Eye (tissue), 1 donor: ENCODE results near the gene MIEN1.
"Not testable (repeated sequence)": the region's sequence is repeated elsewhere in the genome, so short reads cannot be mapped to it uniquely, and the experiment has no call there.

Source experiments
- DNase-seq: peaks from one replicate; pipeline ENCODE4 v3.0.0-alpha.2; 2015

Gene MIEN1, protein sequence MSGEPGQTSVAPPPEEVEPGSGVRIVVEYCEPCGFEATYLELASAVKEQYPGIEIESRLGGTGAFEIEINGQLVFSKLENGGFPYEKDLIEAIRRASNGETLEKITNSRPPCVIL

DNA sequence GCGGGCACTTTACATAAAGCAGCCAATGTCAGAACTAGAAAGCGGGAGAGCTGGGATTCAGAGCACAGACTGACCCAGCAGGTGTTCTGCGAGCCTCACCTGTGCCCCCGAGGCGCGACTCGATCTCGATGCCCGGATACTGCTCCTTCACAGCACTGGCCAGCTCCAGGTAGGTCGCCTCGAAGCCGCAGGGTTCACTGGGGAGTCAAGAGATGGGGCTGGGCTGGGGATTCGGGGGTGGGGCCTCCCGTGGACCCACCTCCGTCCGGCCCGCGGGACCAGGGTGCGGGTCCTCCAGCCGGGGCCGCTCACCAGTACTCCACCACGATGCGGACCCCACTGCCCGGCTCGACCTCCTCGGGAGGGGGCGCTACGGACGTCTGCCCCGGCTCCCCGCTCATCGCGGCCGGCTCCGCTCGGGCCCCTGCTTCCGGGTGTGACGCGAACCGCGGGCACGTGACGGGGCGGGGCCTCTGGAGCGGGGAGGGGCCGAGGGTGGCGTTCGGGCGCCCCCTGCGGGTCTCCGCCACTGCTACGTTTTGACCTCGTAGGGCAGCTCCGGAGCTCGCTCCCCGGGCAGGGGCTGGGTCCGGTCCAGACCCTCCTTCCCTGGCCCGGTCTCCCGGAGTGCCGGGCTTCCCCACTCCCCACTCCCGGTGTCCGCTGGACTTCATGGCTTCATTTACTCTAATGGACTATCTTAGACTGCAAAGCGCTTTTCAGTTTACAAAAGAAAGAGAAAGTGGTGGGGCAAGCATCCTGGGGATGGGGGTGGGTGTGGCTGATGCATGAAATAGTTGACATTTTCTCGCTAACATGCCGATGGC is at the start of gene MIEN1:
Gene MIEN1, minus strand, starts transcription at position 438 of the 827 bp plus-strand sequence. Its CDS starts 37 bp downstream, at position 401.
- peak; percentile 96 for DNase-seq

DNA sequence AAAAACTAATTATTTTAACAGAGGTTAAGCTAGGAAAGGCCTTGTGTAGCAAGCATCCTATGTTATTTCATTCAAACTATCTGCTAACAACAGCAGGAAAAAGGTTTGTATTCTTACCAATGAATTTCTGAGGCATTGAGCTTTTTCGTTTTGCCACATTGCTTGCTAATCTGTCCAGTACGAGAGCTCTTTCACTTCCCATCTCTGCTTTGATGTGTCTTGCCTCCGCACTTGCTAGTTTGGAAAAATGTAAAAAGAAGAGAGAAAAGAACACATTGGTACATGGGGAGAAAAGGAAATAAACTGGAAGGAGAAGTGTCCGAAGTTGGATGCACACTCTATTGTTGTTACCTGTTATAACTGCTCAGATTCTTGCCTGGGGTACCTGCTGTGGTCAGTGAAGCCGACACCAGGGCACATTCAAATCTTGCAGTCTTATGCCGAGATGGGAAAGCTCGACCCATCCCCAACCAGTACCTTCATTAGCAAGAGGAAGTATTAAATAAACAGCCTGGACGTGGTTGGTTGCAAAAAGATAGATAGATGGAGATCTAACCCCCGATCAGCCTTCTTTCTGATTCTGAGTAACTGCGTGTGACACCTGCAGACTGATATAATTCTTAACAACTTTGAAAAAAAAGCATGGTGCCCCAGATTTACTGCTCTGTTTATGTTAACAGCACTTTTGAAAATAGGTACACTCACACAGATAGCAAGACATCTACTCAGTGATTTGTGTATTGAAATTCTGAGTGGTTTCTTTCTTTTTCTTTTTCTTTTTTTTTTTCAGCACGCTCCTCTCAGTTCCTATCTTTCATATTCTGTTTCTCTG is 47.4 kb upstream of the MIEN1 start:
- DNase-seq, result no peak

DNA sequence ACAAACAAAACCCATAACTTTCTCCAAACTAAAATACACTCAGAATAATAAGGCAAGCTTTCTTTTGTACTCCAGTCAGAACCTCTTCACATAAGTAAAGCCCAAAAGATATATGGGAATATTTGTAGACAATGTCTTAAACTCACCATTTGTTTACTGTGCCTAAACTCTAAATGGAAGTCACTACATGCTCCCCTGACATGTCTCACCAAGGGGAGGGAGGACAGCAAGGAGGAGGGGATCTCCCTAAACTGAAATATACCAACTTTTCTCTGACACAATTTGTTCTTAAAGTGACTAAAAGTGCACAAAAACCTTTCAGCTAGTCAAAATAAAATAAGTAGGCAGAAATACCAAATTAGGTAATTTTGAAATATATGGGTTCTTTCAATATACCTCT is 45.9 kb upstream of the MIEN1 start:
- DNase-seq, result no peak

DNA sequence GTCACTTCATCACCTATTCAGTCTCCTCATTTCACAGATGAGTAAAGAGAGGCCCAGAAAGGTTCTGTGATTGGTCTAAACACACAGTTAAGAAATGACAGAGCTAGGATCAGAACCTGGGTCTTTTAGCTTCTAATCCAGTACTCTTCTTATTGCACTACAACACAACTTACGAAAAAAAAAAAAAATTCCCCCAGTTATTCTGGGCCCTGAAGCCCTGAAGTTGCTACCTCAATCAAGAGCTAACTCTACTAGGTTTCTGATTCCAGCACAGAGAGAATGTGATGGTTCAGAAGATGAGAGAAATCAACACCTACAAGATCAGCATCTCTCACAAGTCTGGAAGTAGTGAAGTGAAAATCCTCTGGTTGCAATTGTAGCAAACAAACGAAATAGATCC is 44.7 kb upstream of the MIEN1 start:
- DNase-seq, result no peak

DNA sequence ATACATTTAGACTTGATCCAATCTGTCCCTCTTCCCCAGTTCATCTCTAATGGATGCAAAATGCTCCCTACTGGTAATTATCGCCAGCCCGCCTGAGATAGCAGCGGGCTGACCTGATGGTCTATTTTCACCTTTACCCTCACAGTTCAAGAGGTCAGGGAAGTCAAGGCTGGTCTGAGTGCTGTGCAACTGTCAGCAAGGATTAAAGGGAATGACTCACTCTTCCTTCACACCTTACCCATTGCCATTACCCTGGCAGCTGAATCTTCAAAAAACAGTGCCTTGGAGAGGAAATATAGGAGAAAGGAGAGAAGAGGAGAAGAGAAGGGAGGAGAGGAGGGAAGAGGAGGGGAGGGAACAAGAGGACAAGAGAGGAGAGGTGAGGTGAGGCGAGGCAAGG is 43.7 kb upstream of the MIEN1 start:
- no peak for DNase-seq

DNA sequence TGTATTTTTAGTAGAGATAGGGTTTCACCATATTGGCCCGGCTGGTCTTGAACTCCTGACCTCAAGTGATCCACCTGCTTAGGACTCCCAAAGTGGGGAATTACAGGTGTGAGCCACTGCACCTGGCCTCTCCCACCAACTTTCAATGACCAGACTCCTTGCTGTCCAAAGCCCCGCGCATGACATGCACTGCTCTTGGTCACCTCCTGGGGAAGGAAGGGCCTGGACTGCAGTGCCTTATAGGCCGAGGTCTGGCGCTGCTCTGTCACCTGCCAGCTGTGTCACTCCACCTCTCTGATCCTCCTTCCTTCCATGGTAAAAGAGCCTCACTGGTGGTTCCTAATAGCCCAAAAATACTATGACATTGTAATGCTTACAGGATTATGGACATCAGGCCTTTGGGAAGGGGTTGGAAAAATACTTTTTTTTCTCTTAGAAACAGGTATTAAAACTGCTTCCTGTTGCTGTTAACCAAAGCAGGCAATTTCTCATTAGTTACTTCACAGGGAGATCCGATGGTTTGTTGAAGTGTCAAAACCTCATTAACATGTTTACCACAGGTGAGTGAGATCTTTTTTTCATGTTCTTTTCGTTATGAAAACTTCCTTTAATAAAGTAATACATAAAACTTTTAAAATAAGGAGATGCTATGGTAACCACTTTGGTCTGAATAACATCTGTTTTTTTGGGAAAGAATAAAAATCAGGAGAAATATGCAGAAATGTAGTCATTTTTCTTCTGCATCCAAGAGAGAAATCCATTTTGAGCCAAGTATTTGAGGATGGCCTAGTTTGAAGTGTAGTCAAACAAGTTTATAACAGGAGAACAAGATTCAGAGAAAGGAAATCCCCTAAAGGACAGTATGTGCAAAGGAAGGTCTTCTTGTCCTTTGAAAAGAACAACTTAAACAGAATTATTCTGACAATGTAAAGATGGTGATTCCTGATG is 42.9 kb upstream of the MIEN1 start:
- no peak for DNase-seq

DNA sequence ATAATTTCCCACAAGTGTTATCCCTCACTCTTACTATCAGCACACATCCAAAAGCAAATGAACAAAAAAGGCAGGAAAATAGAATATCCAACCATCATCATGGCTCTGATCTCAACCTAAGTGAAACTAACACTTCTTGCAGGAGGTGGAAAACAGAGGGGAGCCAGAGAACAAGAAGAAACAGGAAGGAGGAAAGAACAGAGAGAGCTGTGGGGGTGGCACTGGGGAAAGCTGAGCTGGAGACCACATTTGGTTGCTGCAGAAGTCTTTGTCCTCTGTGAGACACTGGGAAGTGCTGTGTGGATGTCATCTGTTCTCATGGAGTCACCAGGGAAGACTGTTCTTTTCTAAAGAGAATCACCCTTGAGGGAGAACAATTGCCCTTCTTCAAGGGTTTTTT is 42.1 kb upstream of the MIEN1 start:
- no peak for DNase-seq

DNA sequence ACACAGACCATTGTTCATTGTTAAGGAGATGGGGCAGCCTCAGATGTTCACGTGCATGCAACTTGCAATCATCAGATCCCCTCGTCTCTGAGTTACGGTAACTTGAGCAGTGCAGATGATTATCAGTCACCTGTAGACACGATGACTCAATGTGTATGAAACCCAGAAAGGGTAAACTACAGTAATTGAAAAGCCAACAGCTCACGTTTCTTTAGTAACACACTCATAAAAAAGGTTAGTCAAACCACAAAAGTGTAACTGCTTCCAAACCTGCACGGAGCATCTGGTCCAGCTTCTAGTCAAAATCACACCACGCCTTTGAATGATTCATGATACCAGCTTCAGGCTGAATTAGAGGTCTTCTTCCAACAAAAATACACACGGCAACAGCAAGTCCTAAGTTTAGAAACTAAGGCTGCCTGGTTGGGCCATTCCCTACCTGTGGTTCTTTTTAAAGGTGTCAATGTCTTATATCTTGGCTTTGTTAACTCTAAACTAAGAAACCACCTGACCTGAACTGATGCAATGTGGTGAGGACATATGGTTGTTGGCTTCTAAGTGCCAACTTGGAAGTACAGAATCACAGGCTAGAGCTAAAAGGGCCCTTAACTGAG is 39.7 kb upstream of the MIEN1 start:
- no peak for DNase-seq

DNA sequence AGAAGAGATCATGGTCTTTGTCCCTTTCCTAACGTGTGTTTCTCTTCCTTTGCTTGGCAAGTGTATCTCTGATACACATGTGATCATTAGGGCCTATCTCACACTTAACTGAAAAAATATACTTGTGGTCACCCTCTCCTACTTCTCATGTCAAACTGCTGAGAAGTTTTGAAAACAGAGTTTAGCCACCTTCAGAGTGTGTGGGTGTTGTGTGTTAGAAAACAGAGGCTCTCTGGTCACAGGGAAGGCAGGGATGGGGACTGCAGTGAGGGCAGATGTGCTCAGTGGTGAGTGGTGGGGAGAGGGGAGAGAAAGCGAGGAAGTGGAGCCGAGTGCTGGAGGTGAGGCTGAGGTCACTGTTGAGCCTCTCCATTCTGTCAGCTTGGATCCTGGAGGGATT is 36.8 kb upstream of the MIEN1 start:
- no peak for DNase-seq

DNA sequence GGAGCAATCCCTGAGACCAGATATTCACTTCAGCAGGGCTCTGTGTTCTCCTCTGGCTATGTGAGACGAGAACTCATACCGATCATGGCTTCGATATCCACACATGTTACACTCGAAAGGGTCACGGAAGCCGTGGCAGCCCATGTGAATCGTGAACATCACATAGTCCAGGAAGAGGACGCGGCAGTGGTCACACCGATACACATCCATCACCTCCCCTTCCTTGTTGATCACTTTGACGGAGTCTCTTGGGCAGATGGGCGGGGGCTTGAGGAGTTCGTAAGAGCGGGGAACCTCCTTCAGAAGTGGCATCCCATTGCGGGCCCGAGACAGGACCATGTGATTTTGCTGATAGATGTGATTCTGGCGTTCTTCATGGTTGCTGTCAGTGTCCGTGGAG is 35.4 kb upstream of the MIEN1 start:
- DNase-seq, result no peak

DNA sequence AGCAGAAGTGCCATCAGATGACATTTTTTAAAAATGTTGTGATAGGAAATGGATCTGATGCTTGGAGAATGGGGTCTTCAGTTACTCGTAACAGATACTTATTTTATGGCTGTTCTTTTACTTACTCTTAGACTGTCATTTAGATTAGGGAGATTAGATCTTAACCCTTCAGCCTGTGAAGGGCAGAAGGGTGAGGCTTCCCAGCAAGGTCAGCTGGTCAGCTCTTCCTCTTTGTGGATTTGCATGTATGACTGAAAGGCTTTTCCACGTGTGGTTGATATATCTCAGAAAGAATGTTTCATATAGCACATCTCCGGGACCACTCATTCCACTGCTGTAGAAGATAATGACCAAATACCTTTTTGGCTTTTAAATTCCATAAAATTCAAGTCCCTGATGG is 34.8 kb upstream of the MIEN1 start:
- DNase-seq, result no peak

DNA sequence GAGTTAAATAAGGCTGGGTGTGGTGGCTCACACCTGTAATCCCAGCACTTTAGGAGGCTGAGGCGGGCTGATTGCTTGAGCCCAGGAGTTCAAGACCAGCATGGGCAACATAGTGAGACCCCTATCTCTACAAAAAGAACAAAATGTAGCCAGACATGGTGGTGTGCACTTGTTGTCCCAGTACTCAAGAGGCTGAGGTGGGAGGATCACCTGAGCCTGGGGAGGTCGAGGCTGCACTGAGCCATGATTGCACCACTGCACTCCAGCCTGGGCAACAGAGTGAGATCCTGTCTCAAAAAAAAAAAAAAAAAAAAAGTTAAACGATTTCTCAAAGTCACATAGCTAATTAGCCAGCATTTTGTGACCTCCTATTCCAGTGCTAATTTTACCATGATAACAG is 33.8 kb upstream of the MIEN1 start:
- DNase-seq, result not testable (repeated sequence)

DNA sequence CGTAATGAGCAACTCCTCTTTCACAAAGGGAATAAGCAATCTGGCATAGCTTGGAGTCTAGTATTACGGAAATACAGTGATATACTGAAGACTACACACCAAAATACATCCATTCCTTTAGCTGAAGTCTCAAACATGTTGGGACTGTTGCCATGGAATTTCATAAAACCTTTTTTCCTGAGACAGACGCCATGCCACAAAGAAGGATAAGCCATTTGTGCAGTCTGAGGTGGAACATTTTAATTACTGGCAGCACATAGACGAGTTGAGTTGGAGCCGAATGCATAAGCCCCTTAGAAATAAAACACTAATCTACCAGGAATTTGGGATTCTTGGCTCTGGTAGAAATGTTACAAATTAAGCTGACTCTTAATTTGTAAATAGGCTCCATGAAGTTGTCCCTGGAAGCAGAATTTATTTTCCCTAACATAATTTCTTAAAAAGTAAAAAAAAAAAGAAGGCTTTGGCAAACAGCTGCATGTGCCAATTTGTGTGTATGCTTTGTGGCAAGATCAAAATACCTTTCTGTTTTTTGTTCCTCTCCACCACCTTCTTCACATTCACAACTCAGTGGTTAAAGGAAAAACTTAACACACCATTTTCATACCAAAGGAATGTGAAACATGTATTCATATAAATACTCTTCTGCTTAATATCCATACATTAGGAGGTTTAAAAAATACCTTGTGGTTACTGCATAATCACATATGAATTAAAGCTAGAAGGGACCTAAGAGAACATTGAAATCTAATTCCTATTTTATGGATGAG is 32.9 kb upstream of the MIEN1 start:
- DNase-seq, result peak; percentile 53

DNA sequence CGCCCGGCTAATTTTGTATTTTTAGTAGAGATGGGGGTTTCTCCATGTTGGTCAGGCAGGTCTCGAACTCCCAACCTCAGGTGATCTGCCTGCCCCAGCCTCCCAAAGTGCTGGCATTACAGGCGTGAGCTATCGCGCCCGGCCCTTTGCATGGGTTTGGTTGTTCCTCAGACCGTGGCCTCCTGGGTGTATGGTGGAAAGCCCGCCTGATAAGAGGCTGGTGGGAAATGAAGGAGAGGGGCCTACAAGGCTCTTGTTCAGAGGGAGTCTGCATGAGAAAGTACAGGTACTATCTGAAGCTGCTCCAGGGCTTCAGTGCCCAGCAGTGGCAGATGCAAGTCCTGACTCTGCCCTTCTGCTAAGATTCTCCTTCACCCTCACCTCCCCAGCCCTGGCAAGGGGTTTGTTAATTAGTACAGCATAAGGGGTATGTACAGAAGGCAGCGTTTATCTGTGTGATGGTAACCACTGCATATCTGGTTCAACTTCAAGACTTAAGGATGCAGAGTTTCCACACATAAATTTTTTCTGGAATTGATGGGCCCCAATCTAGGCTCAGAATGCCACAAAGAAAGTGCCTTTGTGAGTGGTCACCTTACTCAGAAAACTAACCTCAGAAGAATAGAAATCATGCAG is 31.6 kb upstream of the MIEN1 start:
- DNase-seq, result no peak

DNA sequence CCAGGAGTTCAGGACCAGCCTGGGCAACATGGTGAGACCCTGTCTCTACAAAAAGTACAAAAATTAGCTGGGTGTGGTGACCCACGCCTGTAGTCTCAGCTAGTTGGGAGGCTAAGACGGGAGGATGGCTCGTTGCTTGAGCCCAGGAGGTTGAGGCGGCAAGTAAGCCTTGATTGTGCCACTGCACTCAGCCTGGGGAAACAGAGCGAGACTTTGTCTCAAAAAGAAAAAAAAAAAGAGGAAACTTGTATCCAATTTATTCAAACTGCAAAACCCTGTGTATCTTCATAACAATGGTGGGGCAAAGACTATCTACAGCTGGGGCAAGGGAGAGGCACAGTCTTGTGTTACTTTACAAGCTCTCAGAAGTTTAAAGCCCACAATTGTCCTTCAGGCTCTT is 28.9 kb upstream of the MIEN1 start:
- no peak for DNase-seq

DNA sequence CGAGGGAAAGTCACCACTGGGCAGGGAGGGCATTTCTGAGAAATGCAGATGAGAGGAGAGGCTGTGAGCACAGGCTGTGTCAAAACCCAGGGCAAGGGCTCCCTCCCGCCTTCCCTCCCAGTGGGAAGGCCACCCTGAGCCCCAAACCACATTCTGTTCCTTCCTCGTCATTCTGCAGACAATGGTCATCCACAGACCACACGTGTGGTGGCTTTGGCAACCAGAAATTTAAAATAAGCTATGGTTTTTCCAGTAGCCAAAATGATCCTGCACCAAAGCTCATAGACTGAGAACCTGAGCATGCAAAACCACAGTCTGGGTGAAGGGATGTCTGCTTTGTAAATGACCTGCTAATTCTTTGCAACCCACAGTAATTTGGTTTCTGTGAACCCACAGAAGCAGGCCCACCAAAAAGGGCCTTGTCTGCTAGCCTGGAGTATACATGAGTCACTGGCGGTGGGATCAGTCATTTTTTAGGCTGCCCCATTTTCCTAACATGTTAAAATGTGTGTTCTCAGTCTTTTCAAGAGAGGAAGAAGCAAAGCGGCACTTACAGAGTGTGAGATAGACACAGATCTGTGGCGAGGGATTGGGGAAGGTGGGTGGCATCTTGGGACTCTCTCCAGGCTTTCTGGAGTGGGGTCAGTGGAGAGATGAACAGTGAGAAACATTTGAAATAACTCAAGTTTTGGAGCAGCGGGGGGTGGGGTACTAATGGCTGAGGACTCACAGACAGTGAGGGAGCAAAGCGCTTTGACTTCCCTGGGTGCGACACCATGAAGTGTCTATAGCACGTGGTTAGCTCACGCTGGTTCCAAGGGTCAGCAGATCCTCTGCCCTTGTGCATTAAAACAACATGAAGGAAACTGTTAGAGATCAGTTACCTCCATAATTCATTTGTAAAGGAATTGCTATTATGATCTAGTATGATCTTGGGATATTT is 27.9 kb upstream of the MIEN1 start:
- no peak for DNase-seq

DNA sequence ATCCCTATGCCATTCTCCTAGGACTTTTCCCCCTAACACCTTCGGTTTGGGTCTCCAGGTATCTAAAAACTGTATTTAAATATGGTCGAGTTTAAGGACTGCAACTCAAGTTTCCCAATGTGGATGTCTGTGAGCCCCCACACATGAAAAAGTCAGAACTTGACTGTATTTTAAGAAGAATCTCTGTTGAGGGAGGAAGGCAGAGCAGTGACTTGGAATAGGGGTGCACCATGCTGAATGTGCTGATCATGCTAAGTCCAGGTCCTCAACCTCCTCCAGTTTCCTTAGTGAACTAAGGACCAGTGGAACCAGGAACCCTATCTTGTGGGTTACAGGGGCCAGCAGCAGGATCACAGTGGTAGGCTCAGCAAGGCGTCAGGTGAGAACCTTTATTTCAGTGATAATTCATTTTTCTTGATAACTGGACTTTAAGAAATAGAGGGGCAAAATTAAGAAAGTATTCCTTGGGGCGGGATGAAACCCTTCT is 26.9 kb upstream of the MIEN1 start:
- DNase-seq, result no peak

DNA sequence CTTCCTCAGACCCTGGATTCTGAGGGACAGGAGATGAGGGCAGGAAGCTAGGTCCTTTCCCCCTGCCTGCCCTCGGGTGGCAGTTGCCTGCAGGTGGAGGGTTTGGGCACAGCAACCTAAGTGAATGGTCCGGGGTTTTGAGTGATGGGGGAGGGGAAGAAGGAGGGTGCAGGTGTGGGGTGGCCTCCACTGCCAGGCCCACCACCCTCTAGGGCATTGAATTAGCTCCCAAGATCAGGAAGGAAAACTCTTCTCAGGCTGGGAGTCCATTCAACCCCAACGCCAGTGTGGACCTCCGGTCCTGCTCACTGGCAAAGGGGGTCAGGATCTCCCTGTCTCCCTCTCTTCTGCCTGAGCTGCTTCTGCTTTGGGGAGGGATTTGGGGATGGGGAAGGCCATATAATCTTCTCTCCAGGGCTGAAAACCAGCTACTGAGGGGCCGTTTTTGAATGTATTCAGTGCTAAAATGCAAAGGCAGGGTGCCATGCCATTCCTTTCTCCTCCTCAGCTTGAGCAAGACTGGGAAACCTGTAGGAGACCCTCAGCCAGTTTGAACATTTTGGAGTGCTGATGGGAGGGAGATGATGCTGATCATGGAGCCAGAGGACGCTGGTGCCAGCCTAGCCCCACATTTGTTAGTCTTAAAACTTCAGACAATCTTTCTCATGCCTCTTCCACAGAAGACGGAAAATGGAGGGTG is 26.2 kb upstream of the MIEN1 start:
- no peak for DNase-seq
